ENCODE measurements around the gene TIMM50. TPM values are rescaled to one million over a fixed set of nuclear protein-coding genes. Genes with fewer than 3 reads are reported as not detected.

TIMM50 gene
- total and polyA plus RNA-seq, 2 of the 13 experiments (the other 11 are each of a cell fraction or from before 2014, with no cell fraction given), result 91.1 to 92.5 TPM

GRCh38 chr19:39532233-39533002 is 51.8 kb downstream of the TIMM50 start, which contains the start of gene EID2B (continued):
- no peak for TF ChIP-seq PHF21A (CRISPR knock-in tag; IDR thresholded peaks at IDR 0.05)
- TF ChIP-seq SMARCC2 (IDR thresholded peaks at IDR 0.05), result no peak
- peak; percentile 83 for TF ChIP-seq ZNF891 (CRISPR knock-in tag; IDR thresholded peaks at IDR 0.05)
- TF ChIP-seq THAP11 (CRISPR knock-in tag; IDR thresholded peaks at IDR 0.05), result peak; percentile 78
- TF ChIP-seq, protein P1, sequence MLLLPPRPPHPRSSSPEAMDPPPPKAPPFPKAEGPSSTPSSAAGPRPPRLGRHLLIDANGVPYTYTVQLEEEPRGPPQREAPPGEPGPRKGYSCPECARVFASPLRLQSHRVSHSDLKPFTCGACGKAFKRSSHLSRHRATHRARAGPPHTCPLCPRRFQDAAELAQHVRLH (CRISPR knock-in tag; IDR thresholded peaks at IDR 0.05; ENCODE audit: borderline replicate concordance, low read depth), result peak; percentile 73
- TF ChIP-seq RFX1 (IDR thresholded peaks at IDR 0.05), result peak; percentile 56; the same call in 1 of the 2 replicates
- TF ChIP-seq ELF1 (CRISPR knock-in tag; IDR thresholded peaks at IDR 0.05), result no peak
- 0 out of 2 replicates have a peak, but pooled peaks have one; percentile 22 for TF ChIP-seq ISL2 (CRISPR knock-in tag; IDR thresholded peaks at IDR 0.05)
- no peak for TF ChIP-seq CSRNP1 (CRISPR knock-in tag; IDR thresholded peaks at IDR 0.05)
- peak; percentile 50 for TF ChIP-seq ZNF691 (CRISPR knock-in tag; IDR thresholded peaks at IDR 0.05; ENCODE audit: borderline replicate concordance, low read depth)
- TF ChIP-seq ZBTB20 (CRISPR knock-in tag; IDR thresholded peaks at IDR 0.05; ENCODE audit: borderline replicate concordance, low read depth), result no peak
- peak; percentile 25; the same call in 1 of the 2 replicates for TF ChIP-seq MIER2 (CRISPR knock-in tag; IDR thresholded peaks at IDR 0.05)
- TF ChIP-seq ZNF234 (CRISPR knock-in tag; conservative IDR thresholded peaks at IDR 0.05), result 0 out of 2 replicates have a peak, but pooled peaks have one; percentile 44
- no peak for TF ChIP-seq ZNF138 (CRISPR knock-in tag; IDR thresholded peaks at IDR 0.05; ENCODE audit: low read depth)
- 0 out of 2 replicates have a peak, but pooled peaks have one; percentile 49 for TF ChIP-seq ZNF329 (CRISPR knock-in tag; IDR thresholded peaks at IDR 0.05; ENCODE audit: low read depth)
- TF ChIP-seq TAF1 (CRISPR knock-in tag; IDR thresholded peaks at IDR 0.05), result peak; percentile 77; the same call in 1 of the 2 replicates
- peak; percentile 41; the same call in 1 of the 2 replicates for TF ChIP-seq FOSL2 (CRISPR knock-in tag; IDR thresholded peaks at IDR 0.05)
- peak; percentile 27 for TF ChIP-seq BCL6 (CRISPR knock-in tag; IDR thresholded peaks at IDR 0.05)
- TF ChIP-seq RBFOX2 (IDR thresholded peaks at IDR 0.05; ENCODE audit: low read depth, low read length), result peak; percentile 83
- no peak for TF ChIP-seq ZMAT5 (CRISPR knock-in tag; IDR thresholded peaks at IDR 0.05; ENCODE audit: borderline replicate concordance, low read depth)
- TF ChIP-seq ATF7 (IDR thresholded peaks at IDR 0.05), result no peak
- TF ChIP-seq ATF7 (CRISPR knock-in tag; IDR thresholded peaks at IDR 0.05), result no peak
- peak; percentile 74; the same call in 1 of the 2 replicates for TF ChIP-seq ZNF343 (CRISPR knock-in tag; IDR thresholded peaks at IDR 0.05)
- TF ChIP-seq SAP130 (CRISPR knock-in tag; IDR thresholded peaks at IDR 0.05; ENCODE audit: low read depth), result peak; percentile 82
- peak; percentile 69 for TF ChIP-seq YY1 (IDR thresholded peaks at IDR 0.05; ENCODE audit: insufficient read depth, insufficient replicate concordance, low read depth, low read length)
- TF ChIP-seq ZNF678 (CRISPR knock-in tag; IDR thresholded peaks at IDR 0.05), result peak; percentile 89; the same call in 1 of the 2 replicates
- no peak for TF ChIP-seq NKX3-1 (CRISPR knock-in tag; IDR thresholded peaks at IDR 0.05)
- peak; percentile 45; the same call in 1 of the 2 replicates for TF ChIP-seq ZNF547 (CRISPR knock-in tag; IDR thresholded peaks at IDR 0.05)
- no peak for TF ChIP-seq ATRX (CRISPR knock-in tag; IDR thresholded peaks at IDR 0.05; ENCODE audit: borderline replicate concordance)

Data from HepG2 (cell line).